Neutrophil (primary cell): ENCODE data around the gene DHCR24.

Experiments used
- H3K27ac ChIP-seq: fragments of 200-600 bp; sonication (generic); 2 replicates; pipeline ENCODE4 v1.5.1; 2016; ENCODE audit warnings: mild to moderate bottlenecking, moderate library complexity
- H3K27me3 ChIP-seq: fragments of 200-600 bp; sonication (generic); 2 replicates; pipeline ENCODE4 v1.6.0; 2016; ENCODE audit warnings: mild to moderate bottlenecking
- H3K36me3 ChIP-seq: fragments of 200-600 bp; sonication (generic); 2 replicates; pipeline ENCODE4 v1.5.1; 2017
- H3K4me1 ChIP-seq, 2 experiments: fragments of 200-600 bp in 1 of 2; sonication (generic) in 1 of 2; 1 replicate in 1 of 2; 2 replicates in 1 of 2; pipeline versions ENCODE4 v1.5.1 to v1.6.1; 2013 to 2016; ENCODE audit warnings: low read depth in 1 of 2, low read length in 1 of 2, mild to moderate bottlenecking in 1 of 2, moderate library complexity in 1 of 2; ENCODE audit not compliant: control insufficient read depth in 1 of 2, insufficient read depth in 1 of 2
- H3K4me3 ChIP-seq, 2 experiments: fragments of 200-600 bp in 1 of 2; sonication (generic) in 1 of 2; 1 replicate in 1 of 2; 2 replicates in 1 of 2; pipeline ENCODE4 v1.5.1; 2013 to 2016; ENCODE audit warnings: low read depth in 1 of 2, low read length in 1 of 2, mild to moderate bottlenecking in 1 of 2, moderate library complexity in 1 of 2
- H3K9me3 ChIP-seq: fragments of 200-600 bp; sonication (generic); 2 replicates; pipeline ENCODE4 v1.5.1; 2016
- TF ChIP-seq, protein P1 (sequence below): fragments of 200-600 bp; sonication (generic); IDR thresholded peaks from 2 replicates; pipeline ENCODE4 v1.5.1; 2016; ENCODE audit warnings: antibody characterized with exemption

Gene DHCR24

GRCh38 chr1:54839824-54840223 lies 47.2 kb downstream of the DHCR24 start:
- TF ChIP-seq, protein P1, sequence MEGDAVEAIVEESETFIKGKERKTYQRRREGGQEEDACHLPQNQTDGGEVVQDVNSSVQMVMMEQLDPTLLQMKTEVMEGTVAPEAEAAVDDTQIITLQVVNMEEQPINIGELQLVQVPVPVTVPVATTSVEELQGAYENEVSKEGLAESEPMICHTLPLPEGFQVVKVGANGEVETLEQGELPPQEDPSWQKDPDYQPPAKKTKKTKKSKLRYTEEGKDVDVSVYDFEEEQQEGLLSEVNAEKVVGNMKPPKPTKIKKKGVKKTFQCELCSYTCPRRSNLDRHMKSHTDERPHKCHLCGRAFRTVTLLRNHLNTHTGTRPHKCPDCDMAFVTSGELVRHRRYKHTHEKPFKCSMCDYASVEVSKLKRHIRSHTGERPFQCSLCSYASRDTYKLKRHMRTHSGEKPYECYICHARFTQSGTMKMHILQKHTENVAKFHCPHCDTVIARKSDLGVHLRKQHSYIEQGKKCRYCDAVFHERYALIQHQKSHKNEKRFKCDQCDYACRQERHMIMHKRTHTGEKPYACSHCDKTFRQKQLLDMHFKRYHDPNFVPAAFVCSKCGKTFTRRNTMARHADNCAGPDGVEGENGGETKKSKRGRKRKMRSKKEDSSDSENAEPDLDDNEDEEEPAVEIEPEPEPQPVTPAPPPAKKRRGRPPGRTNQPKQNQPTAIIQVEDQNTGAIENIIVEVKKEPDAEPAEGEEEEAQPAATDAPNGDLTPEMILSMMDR: no peak
- H3K27ac ChIP-seq: no peak overlapping the region
- H3K9me3 ChIP-seq: no peaks in the 10 kb centered on the region
- H3K4me1 ChIP-seq: no peaks in the 10 kb centered on the region
- H3K27me3 ChIP-seq: no peaks in the 10 kb centered on the region
- no peaks in the 10 kb centered on the region for H3K36me3 ChIP-seq
- no peak overlapping the region for H3K4me3 ChIP-seq

DNA sequence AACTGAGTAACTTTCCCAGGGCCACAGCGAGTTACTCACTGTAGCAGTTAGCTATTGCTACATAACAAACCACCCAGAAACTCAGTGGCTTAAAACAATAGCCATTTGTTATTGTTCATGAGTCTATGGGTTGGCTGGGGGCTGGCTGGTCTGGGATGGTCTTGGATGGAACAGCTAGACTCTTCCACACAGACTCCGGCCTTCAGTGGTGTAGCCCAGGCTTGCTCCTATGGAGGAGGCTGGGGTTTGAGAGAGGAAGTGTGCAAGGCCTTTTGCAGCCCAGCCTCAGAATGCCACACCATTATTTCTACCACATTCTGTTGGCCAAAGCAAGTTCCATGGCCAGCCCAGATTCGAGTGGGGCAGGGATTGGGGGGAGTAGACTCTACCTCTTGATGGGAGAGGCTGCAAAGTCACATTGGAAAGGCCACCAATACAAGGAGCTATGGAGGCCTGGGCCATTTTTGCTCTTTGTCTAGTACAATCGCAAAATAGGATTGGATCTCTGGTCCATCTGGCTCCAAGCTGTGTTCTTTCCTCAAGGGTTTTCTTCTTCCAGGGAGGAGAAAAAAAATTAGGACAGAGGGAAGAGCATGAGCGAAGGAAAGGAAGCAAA lies 48.3 kb downstream of the DHCR24 start:
- TF ChIP-seq, protein P1: no peak
- Histone ChIP-seq H3K4me1 (no peaks in the 10 kb centered on the region), H3K27ac (no peak overlapping the region), H3K4me3 (no peak overlapping the region), H3K36me3 (no peaks in the 10 kb centered on the region), H3K27me3 (no peaks in the 10 kb centered on the region), H3K9me3 (no peaks in the 10 kb centered on the region)

- no peaks in the 10 kb centered on the region for H3K36me3 ChIP-seq
- no peaks in the 10 kb centered on the region for H3K27me3 ChIP-seq
- H3K27ac ChIP-seq: no peak overlapping the region
- TF ChIP-seq, protein P1: no peak
- no peak overlapping the region for H3K4me3 ChIP-seq
- H3K4me1 ChIP-seq: no peaks in the 10 kb centered on the region
- H3K9me3 ChIP-seq: no peaks in the 10 kb centered on the region
These were observed 49.8 kb downstream of the DHCR24 start for GRCh38 chr1:54837002-54837853.

DNA sequence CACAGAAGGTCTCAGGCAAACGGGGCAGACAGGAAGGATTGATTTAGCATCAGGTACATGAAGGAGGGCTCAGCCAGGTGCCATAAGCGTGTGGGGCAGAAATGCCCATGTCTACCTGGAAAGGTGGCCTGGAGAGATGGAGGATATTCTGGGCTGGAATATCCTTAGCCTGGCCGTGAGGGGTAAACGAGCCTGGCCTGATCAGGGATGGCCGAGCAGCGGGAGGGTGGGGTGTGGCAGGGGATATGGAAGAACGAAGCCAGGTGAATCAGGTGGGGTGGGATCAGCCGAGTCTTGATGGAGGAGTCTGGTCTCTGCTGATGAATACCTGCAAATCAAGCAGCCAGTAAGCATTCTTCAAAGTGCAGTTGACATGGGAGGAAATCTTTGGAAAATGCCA lies 50.4 kb downstream of the DHCR24 start:
- TF ChIP-seq, protein P1: no peak
- H3K4me1 ChIP-seq: no peaks in the 10 kb centered on the region
- no peak overlapping the region for H3K4me3 ChIP-seq
- H3K9me3 ChIP-seq: no peaks in the 10 kb centered on the region
- H3K27ac ChIP-seq: no peak overlapping the region
- no peaks in the 10 kb centered on the region for H3K27me3 ChIP-seq
- H3K36me3 ChIP-seq: no peaks in the 10 kb centered on the region

DNA sequence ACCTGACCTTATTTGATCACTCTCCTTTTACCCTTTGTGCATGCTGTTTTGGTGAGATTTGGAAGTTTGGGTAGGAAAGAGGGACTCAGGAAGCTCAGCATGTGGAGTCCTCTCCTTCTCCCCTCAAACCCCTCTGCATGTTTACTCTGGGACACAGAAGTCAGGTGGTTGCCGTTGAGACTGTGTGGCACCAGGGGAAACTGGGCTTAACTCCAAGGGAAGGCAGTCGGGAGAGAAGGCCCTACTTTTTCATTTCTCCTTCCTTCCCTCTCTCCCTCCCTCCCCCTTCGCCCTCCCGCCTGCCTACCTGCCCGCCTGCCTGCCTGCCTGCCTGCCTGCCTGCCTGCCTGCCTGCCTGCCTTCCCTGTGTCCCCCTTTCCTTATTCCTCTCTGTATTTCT lies 51.0 kb downstream of the DHCR24 start:
- Histone ChIP-seq H3K27me3 (no peaks in the 10 kb centered on the region), H3K9me3 (no peaks in the 10 kb centered on the region), H3K36me3 (no peaks in the 10 kb centered on the region), H3K4me3 (no peak overlapping the region), H3K4me1 (no peaks in the 10 kb centered on the region), H3K27ac (no peak overlapping the region)
- TF ChIP-seq, protein P1: no peak
